Anterior cingulate cortex (tissue), 58 donors: Measurements from ENCODE around the gene SBNO1.
A peak's percentile ranks its signal among the peaks of the same experiment; 100 is the strongest.

ENCODE experiments used
- DNase-seq, 58 donors: peaks; one replicate each; lab custom pipeline; 2025; lab: John Stamatoyannopoulos, UW

Gene SBNO1

DNA sequence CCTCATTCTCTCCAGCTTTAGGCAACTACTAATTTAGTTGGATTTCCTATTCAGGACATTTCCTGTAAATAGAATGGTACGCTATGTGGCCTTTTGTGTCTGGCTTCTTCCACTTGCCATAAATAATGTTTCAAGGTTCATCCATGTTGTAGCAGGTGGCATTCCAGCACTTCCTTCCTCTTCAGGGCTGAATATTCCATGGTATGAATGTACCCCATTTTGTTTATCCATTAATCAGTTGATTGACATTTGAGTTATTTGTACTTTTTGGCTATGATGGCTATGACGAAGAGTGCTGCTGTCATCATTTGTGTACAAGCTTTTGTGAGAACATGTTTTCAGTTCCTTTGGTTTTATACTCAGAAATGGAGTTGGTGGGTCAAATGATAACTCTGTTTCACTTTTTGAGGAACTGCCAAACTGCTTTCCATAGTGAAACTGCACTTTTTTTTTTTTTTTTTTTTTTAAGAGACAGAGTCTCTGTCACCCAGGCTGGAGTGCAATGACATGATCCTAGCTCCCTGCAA is 86.5 kb downstream of the SBNO1 start:
- DNase-seq, result no peak

DNA sequence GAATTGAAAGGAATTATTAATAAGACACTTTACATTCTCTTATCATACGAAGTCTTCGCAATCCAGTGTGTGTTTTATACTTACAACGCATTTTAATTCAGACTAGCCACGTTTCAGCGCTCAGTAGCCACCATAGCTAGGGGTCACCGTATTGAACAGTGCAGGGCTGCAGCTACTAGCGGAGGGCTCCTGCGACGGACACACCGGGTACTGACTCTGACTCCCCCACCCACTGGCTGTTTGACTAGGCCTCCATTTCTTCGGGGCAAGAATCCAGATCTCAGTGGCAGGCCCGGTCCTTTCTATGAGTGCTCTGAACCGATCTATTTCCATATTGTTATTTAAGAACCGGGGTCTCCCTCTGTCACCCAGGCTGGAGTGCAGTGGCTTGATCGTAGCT is 91.5 kb downstream of the SBNO1 start:
- no peak for DNase-seq

DNA sequence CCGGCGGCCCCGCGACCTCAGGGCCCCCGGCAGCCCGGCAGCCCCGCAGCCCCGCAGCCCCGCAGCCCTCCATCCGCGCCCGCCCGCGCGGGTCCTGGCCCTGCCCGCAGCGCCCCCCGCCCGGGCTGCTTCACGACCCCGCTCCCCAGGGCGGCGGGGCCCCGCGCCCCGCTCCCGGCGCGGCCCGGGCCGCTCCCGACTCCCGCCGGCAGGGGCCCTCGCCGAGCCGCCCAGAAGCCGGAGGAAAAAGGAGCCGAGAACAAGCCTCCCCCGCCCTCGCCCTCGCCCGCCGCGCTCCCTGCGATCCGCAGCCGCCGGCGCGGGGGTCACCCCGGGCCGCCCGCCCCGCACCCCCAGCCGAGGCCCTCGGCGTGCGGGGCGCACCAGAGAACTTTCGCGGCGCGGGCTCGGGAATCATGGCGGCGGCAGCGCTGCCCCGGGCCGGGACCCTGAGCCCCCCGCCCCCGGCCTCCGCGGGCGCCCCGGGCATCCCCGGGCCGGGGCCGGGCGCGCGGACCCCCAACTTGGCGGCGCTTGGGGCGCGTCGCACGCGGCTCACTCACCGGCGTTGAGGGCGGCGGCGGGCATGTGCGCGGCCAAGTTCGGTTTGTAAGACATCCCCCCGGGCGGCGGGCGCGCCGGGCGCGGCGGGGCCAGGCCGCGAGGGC is 93.5 kb downstream of the SBNO1 start:
- peak in 49 of 58 donors; percentile 16 to 77 (median 46) for DNase-seq

DNA sequence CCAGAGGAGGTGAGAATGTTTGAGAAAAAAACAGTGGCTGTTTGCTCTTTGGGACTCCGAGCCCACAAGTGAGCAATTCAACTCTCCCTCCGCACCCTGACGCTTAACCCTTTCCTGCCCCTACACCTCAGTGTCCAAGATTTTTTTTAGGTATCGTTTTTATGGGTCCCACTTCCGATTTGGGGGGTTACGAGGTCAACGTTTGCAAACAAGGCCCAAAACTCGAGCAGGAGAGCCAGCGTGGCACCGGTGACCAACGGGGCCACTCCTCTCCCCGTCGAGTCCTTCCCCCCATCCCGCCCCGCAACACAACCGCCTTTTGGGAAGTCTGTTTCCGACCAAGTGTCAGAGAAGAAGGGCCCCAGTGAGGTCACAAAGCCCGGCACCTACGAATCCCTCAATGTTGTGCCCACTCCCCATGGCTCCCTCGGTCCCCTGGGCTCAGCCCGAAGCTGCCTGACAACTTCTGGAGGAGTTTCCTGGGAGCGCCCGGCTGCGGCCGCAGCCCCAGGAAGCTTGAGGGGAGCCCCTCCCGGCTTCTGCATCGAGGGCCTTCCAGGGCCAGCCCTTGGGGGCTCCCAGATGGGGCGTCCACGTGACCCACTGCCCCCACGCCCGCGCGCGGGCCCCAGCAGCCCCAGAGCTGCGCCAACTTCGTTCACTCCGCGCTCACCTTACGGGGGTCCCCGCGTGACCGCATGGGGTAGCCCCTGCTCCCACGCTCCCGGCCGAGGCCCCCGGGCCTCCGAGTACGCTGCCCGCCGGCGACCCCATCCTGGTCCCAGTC is 94.2 kb downstream of the SBNO1 start:
- peak in 16 of 58 donors; percentile 13 to 59 (median 42) for DNase-seq

DNA sequence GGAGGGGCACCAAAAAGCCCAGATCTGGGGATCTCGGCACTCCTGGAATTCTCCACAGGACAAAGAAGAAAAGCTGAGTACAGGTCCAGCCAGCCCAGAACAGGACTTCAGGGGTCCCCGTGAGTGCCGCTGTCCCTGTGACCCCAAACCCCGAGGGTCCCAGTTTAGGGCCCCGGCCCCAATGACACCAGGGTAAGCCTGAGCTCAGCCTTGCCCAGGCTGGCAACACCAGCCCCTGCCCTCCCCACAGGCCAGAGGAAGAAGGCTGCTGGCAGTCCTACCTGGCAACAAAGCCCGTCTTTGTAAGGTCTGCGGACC is 94.8 kb downstream of the SBNO1 start:
- peak in 10 of 58 donors; percentile 25 to 70 (median 58) for DNase-seq

DNA sequence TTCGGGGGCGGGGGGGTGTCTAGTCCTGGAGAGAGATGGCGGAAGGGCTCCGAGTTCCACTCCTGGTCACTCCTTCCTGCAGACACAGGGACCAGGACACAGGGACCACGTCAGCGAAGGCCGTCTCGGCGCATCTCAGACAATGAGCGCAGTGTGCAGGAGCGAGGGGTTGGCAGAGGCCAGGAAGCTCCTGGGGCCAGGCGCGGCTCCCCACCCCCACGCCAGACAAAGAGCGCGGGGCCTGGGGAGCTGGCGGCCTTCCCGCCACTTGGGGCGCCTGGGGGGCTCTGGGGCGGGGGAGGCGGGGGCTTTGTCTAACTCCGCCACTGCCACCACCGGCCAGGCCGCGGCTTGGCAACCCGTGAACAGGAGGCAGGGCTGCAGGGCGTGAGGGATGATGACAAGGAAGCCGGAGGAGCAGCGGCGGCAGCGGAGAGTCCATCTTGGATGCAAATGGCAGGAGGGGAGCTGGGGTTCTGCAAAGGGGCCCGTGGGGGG is 95.2 kb downstream of the SBNO1 start:
- peak; percentile 35 to 98 (median 87) for DNase-seq

DNA sequence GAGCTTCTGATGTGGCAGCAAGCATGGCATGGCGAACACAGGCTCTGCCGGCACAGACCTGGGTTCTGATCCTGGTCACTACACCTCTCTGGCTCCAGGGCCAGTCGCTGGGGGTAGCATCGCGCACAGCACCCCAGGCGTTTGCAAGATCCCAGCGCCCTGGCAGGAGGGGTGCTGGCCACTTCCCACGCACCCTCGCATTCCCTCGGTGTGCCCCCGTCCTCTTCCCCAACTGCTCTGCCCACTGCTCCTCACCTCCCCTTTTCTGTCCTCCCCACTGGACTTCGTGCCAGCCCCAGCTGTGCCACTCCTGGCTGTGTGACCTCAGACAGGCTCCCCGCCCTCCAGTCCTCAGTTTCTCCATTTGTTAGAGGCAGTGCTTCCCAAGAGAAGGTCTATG is 95.8 kb downstream of the SBNO1 start:
- peak in 27 of 58 donors; percentile 26 to 77 (median 58) for DNase-seq

DNA sequence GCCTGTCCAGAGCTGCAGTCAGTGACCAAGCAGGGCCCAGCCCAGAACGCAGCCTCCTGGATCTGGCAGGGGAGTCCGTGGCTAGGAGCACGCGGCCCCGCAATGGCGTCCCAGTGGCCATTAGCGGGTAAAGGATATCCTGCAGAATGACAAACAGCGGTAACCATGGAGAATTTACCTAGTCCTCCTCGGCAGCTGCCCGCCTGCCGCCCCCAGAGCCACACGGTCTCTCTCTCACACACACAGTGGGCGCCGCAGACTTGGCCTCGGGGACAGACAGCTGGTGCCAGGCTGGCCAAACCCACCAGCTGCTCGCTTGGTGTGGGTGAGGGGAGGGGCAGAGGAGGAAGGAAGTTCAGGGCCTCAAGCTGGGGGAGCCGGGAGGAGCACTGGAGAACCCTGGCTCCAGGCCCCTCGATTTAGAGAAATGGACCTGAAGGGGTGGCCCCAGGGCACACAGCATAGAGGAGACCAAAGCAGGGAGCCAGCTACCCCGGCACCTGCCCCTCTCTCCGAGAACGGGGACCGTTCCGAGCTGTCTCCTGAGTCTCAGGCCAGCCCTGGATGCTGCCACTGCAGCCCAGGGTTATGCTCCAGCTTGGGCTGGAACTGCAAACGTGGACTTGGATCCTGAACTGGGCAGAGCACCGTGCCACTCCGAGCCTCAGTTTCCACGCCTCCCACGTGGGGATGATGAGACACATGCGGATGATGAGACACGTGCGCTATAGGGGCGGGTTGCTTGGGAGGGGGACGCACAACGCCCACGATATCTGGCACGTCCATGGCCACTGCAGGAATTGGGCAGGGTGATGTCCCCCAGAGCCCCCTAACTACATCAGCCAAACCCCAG is 96.4 kb downstream of the SBNO1 start:
- peak in 56 of 58 donors; percentile 27 to 86 (median 73) for DNase-seq

DNA sequence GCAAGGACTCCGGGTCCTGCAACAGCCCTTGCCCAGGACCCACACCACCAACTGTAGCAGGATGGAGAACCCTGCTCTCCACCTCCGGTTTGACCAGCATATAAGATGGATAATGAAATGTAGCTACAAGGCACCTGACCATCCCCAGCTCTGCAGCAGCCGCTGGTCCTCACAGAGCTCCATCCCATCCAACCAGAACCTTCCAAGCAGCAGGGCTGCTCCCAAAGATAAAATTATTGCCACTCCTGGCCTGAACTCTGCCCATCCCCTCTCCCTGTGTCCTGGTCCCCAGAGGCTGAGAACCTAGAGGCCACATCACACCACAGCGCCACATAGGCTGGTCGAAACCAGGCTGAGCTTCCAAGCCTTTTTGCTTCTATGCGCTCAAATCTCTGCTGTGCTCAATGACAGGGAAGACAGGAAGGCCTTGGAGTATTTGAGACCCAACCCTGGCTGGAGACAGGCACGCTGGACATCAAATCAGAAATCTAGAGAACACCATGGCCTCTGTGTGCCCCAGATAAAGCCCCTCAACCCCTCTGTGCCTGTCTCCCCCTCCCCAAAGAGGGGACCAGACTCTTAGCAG is 97.2 kb downstream of the SBNO1 start:
- peak in 1 of 58 donors; percentile 41 for DNase-seq

DNA sequence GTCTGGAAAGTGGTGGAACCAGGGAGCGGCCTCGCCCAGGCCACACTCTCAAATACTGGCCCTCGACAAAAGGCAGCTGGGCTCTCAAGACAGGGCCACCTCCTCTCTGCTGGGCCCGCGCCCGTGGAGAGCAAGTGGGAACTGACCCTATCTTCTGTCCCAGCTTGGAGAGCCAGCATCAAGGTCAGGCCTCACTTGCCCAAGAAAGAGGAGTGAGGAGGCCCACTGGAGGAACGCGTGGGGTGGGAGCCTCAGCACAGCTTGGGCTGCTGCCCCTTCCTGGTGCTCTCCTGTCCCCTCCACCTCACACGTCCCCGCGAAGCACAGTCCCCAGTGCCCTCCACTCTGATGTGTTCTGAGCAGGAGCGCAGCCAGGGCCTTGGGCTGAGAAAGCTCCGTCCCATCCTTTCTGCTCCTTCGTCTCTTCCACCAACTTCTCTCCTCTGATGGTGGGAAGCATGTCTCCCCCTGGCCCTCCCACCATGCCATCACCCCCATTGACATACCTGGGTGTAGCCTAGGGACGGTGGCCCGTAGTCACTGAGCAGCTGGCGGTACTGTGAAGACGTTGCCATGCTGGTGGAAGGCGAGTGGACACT is 97.9 kb downstream of the SBNO1 start:
- no peak for DNase-seq

DNA sequence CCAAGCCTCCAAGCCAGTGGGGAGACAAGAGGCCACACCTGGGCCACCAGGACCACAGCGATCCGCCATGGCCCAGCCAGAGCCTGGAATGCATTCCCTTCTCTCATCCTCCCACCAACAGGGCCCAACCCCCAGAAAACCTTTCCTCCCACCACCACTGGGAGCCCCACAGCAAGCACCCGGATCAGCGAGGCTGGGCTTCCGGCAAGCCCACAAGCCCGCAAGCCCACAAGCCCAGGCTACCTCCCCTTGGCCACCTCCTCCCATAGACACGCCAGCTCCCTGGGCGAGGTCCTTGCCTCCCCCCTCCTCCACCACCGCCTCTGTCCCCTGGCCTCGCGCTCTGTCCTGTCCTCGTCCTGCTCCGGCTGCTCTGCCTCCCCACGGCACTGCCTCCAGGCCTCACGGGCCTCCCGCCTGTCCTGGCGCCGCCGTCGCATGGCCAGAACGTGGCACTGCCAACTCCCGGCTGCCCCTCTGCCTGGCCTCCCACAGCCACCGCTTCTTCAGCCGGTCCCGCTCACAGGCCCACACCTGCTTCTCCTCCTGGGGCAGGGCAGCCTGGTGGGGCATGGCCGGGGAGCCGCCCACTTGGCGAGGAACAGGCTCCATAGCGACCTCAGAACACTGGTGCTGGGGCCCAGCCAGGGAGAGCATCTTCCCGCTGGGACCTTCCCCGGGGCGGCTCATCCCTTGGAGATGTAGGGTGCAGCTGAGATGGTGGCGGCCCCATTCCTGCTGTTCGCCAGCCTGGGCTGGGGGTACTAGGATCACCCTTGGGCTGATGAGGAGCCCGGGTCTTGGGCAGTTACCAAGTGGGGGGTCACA is 98.6 kb downstream of the SBNO1 start:
- DNase-seq, result no peak

DNA sequence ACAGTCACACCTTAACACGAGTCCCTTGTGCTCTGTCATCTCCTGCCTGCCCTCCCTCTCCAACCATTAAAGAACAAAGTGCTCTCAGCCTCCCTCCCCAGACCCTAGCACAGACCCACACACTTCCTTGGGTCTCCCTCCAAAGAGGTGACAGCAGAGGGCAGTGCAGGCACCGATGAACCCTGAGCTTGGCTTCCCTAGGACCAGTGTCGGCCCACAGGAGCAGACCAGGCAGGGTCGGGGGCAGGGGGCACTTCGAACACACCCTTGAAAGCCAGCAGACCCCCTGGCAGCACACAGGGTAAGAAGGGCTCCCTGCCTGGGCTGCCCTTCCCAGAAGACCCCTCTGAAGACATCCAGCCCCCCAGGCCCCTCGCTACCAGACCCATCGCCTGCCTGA is 100.0 kb downstream of the SBNO1 start:
- peak in 4 of 58 donors; percentile 9 to 24 (median 16) for DNase-seq

DNA sequence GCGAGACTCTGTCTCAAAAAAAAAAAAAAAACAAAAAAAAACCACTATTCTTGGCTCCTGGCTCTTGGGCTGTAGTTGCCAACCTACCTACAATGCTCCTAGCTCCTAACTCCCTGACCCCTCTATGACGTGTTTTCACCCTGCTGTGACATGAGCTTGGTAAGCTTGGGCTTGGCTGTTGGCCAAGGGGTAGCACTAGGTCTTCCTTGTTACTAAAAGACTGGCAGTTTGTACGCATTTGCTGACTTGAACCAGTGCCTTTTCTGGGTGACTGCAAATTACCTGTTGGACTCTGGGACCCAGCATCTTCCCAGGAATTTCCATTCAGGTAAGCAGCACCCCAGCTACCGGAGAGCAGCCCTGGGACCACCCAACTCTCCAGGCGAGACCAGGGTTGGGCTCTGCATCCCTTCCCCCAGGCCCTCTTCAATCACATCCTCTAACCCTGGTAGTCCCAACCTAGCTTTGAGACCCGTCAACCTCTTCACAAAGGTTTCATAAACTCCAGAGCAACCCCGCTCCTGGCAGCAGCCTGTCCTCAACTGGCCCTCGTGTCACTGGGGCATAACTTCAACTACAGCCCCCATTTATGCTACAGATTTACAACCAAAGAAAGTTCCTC is 101.3 kb downstream of the SBNO1 start:
- peak in 1 of 58 donors; percentile 44 for DNase-seq

DNA sequence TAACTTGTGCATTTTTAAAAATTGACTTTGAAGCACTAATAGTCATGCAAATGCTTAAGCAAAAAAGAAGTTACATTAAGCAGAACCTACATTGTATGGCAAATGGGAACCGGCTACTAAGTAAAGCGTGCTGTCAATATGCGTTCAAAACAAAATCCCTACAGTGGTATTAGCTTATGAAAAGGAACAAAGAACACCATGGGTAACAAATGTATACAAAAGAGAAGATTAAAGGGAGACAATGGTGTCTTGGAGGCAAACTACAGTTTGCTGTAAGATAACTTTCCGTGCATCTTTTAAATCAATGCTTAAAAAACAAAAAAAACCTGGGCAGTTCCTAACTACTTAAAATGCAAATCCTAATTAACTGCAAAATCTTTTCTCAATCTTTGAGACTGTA is 103.5 kb downstream of the SBNO1 start:
- DNase-seq, result no peak

DNA sequence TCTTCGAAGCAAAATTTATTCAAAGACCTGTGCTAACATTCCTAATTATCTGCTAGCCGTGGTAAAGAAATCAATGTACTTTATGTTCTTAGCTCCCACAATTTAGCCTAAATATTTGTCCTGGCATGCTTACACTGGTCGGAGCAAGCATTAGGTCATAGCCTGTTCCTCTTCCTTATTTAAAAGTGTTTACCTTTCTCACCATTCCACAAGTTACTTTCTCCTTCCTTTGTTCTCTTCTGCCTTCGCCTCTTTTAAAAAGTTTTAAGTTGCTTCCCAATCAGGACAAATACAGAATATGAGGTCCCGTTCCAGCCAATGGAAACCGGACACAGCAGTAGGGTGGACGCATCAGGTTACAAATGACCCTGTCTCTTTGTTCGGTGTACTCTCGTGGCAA is 104.6 kb downstream of the SBNO1 start:
- DNase-seq, result no peak

DNA sequence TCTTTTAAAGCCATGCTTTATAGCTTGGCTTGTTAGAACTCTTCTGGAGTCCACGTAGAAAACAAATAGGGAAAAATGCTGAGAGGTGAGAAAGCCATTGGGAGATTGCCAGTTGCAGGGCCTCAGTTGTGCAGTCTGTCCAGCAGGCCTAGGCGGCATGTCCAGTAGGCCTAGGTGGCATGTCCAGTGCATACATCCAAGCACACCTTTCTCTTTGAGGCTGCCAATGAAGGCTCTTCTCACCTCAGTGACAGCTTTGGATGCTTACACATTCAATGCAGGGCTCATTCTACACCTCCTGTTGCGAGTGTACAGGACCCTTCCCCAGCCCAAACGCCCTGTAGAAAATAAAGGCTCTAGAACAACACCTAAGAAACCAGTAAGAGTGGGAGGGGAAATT is 106.1 kb downstream of the SBNO1 start:
- DNase-seq, result no peak

DNA sequence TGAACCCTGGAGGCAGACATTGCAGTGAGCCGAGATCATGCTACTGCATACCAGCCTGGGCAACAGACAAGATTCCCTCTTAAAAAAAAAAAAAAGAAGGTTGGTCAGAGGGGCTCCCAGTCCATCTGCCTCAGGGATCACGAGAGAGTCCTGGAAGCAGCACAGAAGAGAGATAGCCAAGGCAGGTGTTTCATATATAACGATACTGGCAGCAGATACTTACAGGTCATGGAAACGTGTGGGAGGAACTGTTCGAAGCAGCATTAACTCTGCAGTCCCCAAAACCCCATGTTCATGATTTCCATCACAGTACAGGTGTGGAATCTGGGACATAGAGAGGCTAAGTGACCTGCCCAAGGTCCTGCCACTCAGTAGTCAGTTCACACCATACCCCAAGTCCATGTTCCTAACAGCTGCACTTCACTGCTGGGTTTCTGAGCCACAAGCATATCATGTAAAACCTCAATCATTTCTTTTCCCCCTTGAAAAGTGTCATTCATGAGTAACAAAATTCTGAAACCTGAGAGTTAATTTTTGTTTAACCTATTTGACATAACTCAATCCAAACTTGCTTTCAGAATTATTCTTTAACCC is 109.7 kb downstream of the SBNO1 start:
- DNase-seq, result no peak
